HCT116 (cell line): ENCODE data around the gene COMMD1. TPM values are rescaled to one million over a fixed set of nuclear protein-coding genes. Genes with fewer than 3 reads are reported as not detected.

Source experiments
- ATAC-seq: fragments of 200-7000 bp; cut with Tn5 transposase; 2 replicates; pipeline ENCODE4 v1.9.1; 2020; ENCODE audit warnings: mild to moderate bottlenecking, moderate library complexity
- BruUV-seq: library from RNA; stranded (reverse); fragments of 400-500 nt; replicated peaks from 2 replicates; lab custom pipeline; 2021; lab: Mats Ljungman, UMichigan
- CTCF ChIA-PET: fragments of 300-600 bp; sonication (Branson Sonifier 250); formaldehyde crosslinking; loops from one replicate; lab custom pipeline; 2021; ENCODE audit warnings: antibody characterized with exemption; lab: Charles Lee
- POLR2A ChIA-PET: fragments of 300-600, 350-600 bp; sonication (Branson Sonifier 250); formaldehyde crosslinking; loops from one replicate; lab custom pipeline; 2021; ENCODE audit warnings: antibody characterized with exemption; lab: Charles Lee
- RAD21 ChIA-PET, 2 experiments: fragments of 300-600 bp; sonication (Branson Sonifier 250); formaldehyde crosslinking; loops; one replicate each; lab custom pipeline; 2023; ENCODE audit warnings: low total read pairs in 2 of 2; ENCODE audit not compliant: uncharacterized antibody in 2 of 2, unreplicated experiment in 2 of 2, low non-redundant PET in 1 of 2; lab: Charles Lee
- DNase-seq: peaks from one replicate; pipeline ENCODE4 v3.0.0-alpha.2; 2010; ENCODE audit warnings: low read depth, low spot score
- H2AFZ ChIP-seq: fragments of 200-600 bp; shearing (Covaris generic), sonication (generic); 2 replicates; pipeline ENCODE4 v1.6.1; 2017; ENCODE audit warnings: low read depth, mixed run types, mixed read lengths, antibody characterized with exemption, low read length; ENCODE audit not compliant: poor library complexity, severe bottlenecking
- H3K27ac ChIP-seq: 2 replicates; pipeline ENCODE4 v1.5.1; 2012; ENCODE audit warnings: low read depth, low read length
- H3K27me3 ChIP-seq: fragments of 200-600 bp; sonication (generic); 2 replicates; pipeline ENCODE4 v1.6.1; 2016; ENCODE audit warnings: mixed run types, low read length, mixed read lengths; ENCODE audit not compliant: insufficient read depth
- H3K36me3 ChIP-seq, 2 experiments: fragments of 200-500 bp in 1 of 2; fragments of 200-600 bp in 1 of 2; sonication (Bioruptor generic) in 1 of 2; sonication (generic) in 1 of 2; 2 replicates each; pipeline versions ENCODE4 v1.5.1 to v1.6.1; 2014 to 2016; ENCODE audit warnings: low read length in 2 of 2, inconsistent platforms in 1 of 2, mixed read lengths in 1 of 2, mixed run types in 1 of 2; ENCODE audit not compliant: insufficient read depth in 2 of 2, control insufficient read depth in 1 of 2
- H3K4me1 ChIP-seq, 2 experiments: fragments of 200-600 bp in 1 of 2; sonication (generic) in 1 of 2; 2 replicates each; pipeline versions ENCODE4 v1.5.1 to v1.6.1; 2012 to 2017; ENCODE audit warnings: low read length in 2 of 2, inconsistent platforms in 1 of 2, mild to moderate bottlenecking in 1 of 2, mixed read lengths in 1 of 2, mixed run types in 1 of 2, moderate library complexity in 1 of 2; ENCODE audit not compliant: insufficient read depth in 2 of 2, control insufficient read depth in 1 of 2
- H3K4me2 ChIP-seq: fragments of 200-600 bp; sonication (generic); 2 replicates; pipeline ENCODE4 v1.6.1; 2017; ENCODE audit warnings: mixed run types, low read length, mixed read lengths
- H3K4me3 ChIP-seq, 2 experiments: fragments of 200-600 bp in 1 of 2; sonication (generic) in 1 of 2; replicated peaks in 1 of 2; 2 replicates each; pipeline ENCODE4 v1.5.1; 2011 to 2016; ENCODE audit warnings: low read length in 2 of 2, control low read depth in 1 of 2, low read depth in 1 of 2, mild to moderate bottlenecking in 1 of 2, mixed read lengths in 1 of 2, mixed run types in 1 of 2
- H3K79me2 ChIP-seq: fragments of 200-600 bp; sonication (generic); 2 replicates; pipeline ENCODE4 v1.6.1; 2017; ENCODE audit warnings: mild to moderate bottlenecking, mixed run types, low read length, moderate library complexity, mixed read lengths; ENCODE audit not compliant: insufficient read depth
- H3K9ac ChIP-seq: fragments of 200-600 bp; sonication (generic); 2 replicates; pipeline ENCODE4 v1.6.1; 2016; ENCODE audit warnings: low read length, mixed read lengths
- H3K9me2 ChIP-seq: fragments of 200-600 bp; sonication (generic), shearing (Covaris generic); 2 replicates; pipeline ENCODE4 v1.6.1; 2017; ENCODE audit warnings: mixed run types, mild to moderate bottlenecking, moderate library complexity; ENCODE audit not compliant: insufficient read depth
- H3K9me3 ChIP-seq, 2 experiments: fragments of 200-500 bp in 1 of 2; fragments of 200-600 bp in 1 of 2; sonication (Bioruptor generic) in 1 of 2; sonication (generic) in 1 of 2; 2 replicates each; pipeline ENCODE4 v1.6.1; 2014 to 2017; ENCODE audit warnings: low read length in 2 of 2, mixed read lengths in 2 of 2, inconsistent platforms in 1 of 2, low read depth in 1 of 2, mild to moderate bottlenecking in 1 of 2, mixed run types in 1 of 2, moderate library complexity in 1 of 2; ENCODE audit not compliant: control insufficient read depth in 1 of 2, insufficient read depth in 1 of 2
- H4K20me1 ChIP-seq: fragments of 200-600 bp; sonication (generic), shearing (Covaris generic); 2 replicates; pipeline ENCODE4 v1.6.1; 2017; ENCODE audit warnings: mixed run types, mild to moderate bottlenecking, moderate library complexity; ENCODE audit not compliant: insufficient read depth
- ATF3 ChIP-seq: IDR thresholded peaks from 2 replicates; pipeline ENCODE4 v1.6.1; 2012
- CEBPB ChIP-seq: IDR thresholded peaks from 2 replicates; pipeline ENCODE4 v1.6.1; 2012; ENCODE audit warnings: low read depth
- CTCF ChIP-seq, 3 experiments: fragments of 200-600 bp in 1 of 3; sonication (generic) in 1 of 3; IDR thresholded peaks in 2 of 3; conservative IDR thresholded peaks in 1 of 3; 2 replicates each; pipeline ENCODE4 v1.5.1; 2012 to 2017; ENCODE audit warnings: low read depth in 2 of 3, low read length in 2 of 3, antibody characterized with exemption in 1 of 3, borderline replicate concordance in 1 of 3, control low read depth in 1 of 3, mild to moderate bottlenecking in 1 of 3, mixed read lengths in 1 of 3, mixed run types in 1 of 3, moderate library complexity in 1 of 3; ENCODE audit not compliant: insufficient read depth in 1 of 3
- EGR1 ChIP-seq: IDR thresholded peaks from 2 replicates; pipeline ENCODE4 v1.6.1; 2012; ENCODE audit warnings: low read depth
- ELF1 ChIP-seq: IDR thresholded peaks from 2 replicates; pipeline ENCODE4 v1.6.1; 2012; ENCODE audit warnings: low read depth, borderline replicate concordance
- EZH2 ChIP-seq: fragments of 200-600 bp; sonication (generic); IDR thresholded peaks from 2 replicates; pipeline ENCODE4 v1.6.1; 2017; ENCODE audit warnings: antibody characterized with exemption, mixed run types
- EZH2phosphoT487 ChIP-seq: fragments of 200-600 bp; IDR thresholded peaks from 2 replicates; pipeline ENCODE4 v1.6.1; 2018; ENCODE audit warnings: antibody characterized with exemption, borderline replicate concordance
- JUND ChIP-seq: IDR thresholded peaks from 2 replicates; pipeline ENCODE4 v1.6.1; 2012
- MAX ChIP-seq: IDR thresholded peaks from 2 replicates; pipeline ENCODE4 v1.6.1; 2012
- POLR2A ChIP-seq: IDR thresholded peaks from 2 replicates; pipeline ENCODE4 v1.7.0; 2011; ENCODE audit warnings: borderline replicate concordance; ENCODE audit not compliant: insufficient read depth, insufficient read length; ENCODE audit errors: extremely low read depth
- POLR2AphosphoS5 ChIP-seq: IDR thresholded peaks from 2 replicates; pipeline ENCODE4 v1.6.1; 2011; ENCODE audit warnings: mild to moderate bottlenecking, low read depth, low read length, moderate library complexity
- RAD21 ChIP-seq: IDR thresholded peaks from 2 replicates; pipeline ENCODE4 v1.6.1; 2012; ENCODE audit warnings: low read depth, mild to moderate bottlenecking
- REST ChIP-seq: IDR thresholded peaks from 2 replicates; pipeline ENCODE4 v1.6.1; 2012; ENCODE audit warnings: low read depth
- SIN3A ChIP-seq: IDR thresholded peaks from 2 replicates; pipeline ENCODE4 v1.6.1; 2012; ENCODE audit warnings: low read depth
- SRF ChIP-seq: IDR thresholded peaks from 2 replicates; pipeline ENCODE4 v1.6.1; 2012; ENCODE audit warnings: low read depth
- TCF7L2 ChIP-seq: IDR thresholded peaks from 2 replicates; pipeline ENCODE4 v1.7.0; 2011; ENCODE audit warnings: borderline replicate concordance, inconsistent platforms; ENCODE audit not compliant: insufficient read depth, insufficient read length; ENCODE audit errors: extremely low read depth
- ZBTB33 ChIP-seq: IDR thresholded peaks from 2 replicates; pipeline ENCODE4 v1.6.1; 2011; ENCODE audit warnings: mild to moderate bottlenecking, low read length, moderate library complexity; ENCODE audit not compliant: insufficient replicate concordance; ENCODE audit errors: extremely low read depth
- ZFX ChIP-seq: fragments of 450-650 bp; IDR thresholded peaks from 2 replicates; pipeline ENCODE4 v1.6.1; 2017
- intact Hi-C: fragments of 100-400 bp; cut with micrococcal nuclease; formaldehyde crosslinking; loops from 2 replicates; pipeline ENCODE4 v1.10.0; 2022
- total RNA-seq: library from RNA; stranded (reverse); gene quantifications from one replicate; pipeline ENCODE4 v1.2.1, GENCODE V29; 2021; ENCODE audit not compliant: unreplicated experiment

Gene COMMD1
- total RNA-seq, 1 experiment from 2014 or later = 16.1 TPM

GRCh38 chr2:61924895-61925663, 19.6 kb downstream of the COMMD1 start:
- no peak for ATAC-seq
- no peak for TF ChIP-seq ZBTB33
- no peak for TF ChIP-seq TCF7L2
- TF ChIP-seq EGR1 = no peak
- no peak for TF ChIP-seq POLR2AphosphoS5
- no peak for TF ChIP-seq ZFX
- no peak for TF ChIP-seq EZH2
- TF ChIP-seq ATF3 = no peak
- no peak for TF ChIP-seq CTCF (IDR thresholded peaks at IDR 0.05 in 2 of 3, conservative IDR thresholded peaks at IDR 0.05 in 1 of 3; ENCODE audit: borderline replicate concordance in 1 of 3, insufficient read depth in 1 of 3, low read depth in 2 of 3, low read length in 2 of 3)
- no peak for TF ChIP-seq EZH2phosphoT487
- no peak for TF ChIP-seq MAX
- no peak for TF ChIP-seq ELF1
- TF ChIP-seq SRF = no peak
- no peak for TF ChIP-seq POLR2A
- TF ChIP-seq CEBPB = no peak
- TF ChIP-seq RAD21 = no peak
- no peak for TF ChIP-seq REST
- no peak for TF ChIP-seq SIN3A
- TF ChIP-seq JUND = no peak
- RAD21 ChIA-PET = no interaction called here
- POLR2A ChIA-PET = no interaction called here
- no peak for DNase-seq
- no peaks in the 10 kb centered on the region for H3K79me2 ChIP-seq
- no peaks in the 10 kb centered on the region for H3K36me3 ChIP-seq
- no peaks in the 10 kb centered on the region for H3K27me3 ChIP-seq
- BruUV-seq = no TSS peak
- no peaks in the 10 kb centered on the region for H3K9me2 ChIP-seq
- intact Hi-C loops = no loop called here
- no peak overlapping the region for H3K9ac ChIP-seq
- H3K4me1 ChIP-seq = no peaks in the 10 kb centered on the region
- H3K9me3 ChIP-seq = no peaks in the 10 kb centered on the region
- no peaks in the 10 kb centered on the region for H4K20me1 ChIP-seq
- H3K4me3 ChIP-seq = no peak overlapping the region
- H3K4me2 ChIP-seq = no peak overlapping the region
- no peak overlapping the region for H3K27ac ChIP-seq
- H2AFZ ChIP-seq = no peak overlapping the region
- CTCF ChIA-PET = no interaction called here
